GM23338 (cell line): ENCODE measurements around the gene MRPS22. TPM values are rescaled to one million over a fixed set of nuclear protein-coding genes. Genes with fewer than 3 reads are reported as not detected.

Source experiments
- ATAC-seq: fragments of 200-7000 bp; cut with Tn5 transposase; 3 replicates; pipeline ENCODE4 v1.9.1; 2020
- DNase-seq: peaks from one replicate; pipeline ENCODE4 v3.0.0-alpha.2; 2015; ENCODE audit warnings: low spot score
- H2AFZ ChIP-seq: fragments of 200-600 bp; sonication (generic); 2 replicates; pipeline ENCODE4 v1.8.0; 2016; ENCODE audit warnings: antibody characterized with exemption, mild to moderate bottlenecking, moderate library complexity
- H3F3A ChIP-seq: fragments of 200-600 bp; sonication (generic); replicated peaks from 2 replicates; pipeline ENCODE4 v1.8.0; 2017; ENCODE audit warnings: antibody characterized with exemption, mixed run types, low read depth
- H3K27ac ChIP-seq: fragments of 200-600 bp; sonication (generic); 2 replicates; pipeline ENCODE4 v1.6.1; 2016; ENCODE audit warnings: low read depth
- H3K27me3 ChIP-seq: fragments of 200-600 bp; sonication (generic); 2 replicates; pipeline ENCODE4 v1.8.0; 2016; ENCODE audit warnings: mild to moderate bottlenecking, mixed run types, moderate library complexity; ENCODE audit not compliant: insufficient read depth
- H3K36me3 ChIP-seq: fragments of 200-600 bp; sonication (generic); 2 replicates; pipeline ENCODE4 v1.8.0; 2016; ENCODE audit warnings: mild to moderate bottlenecking; ENCODE audit not compliant: insufficient read depth
- H3K4me1 ChIP-seq: fragments of 200-600 bp; sonication (generic); 2 replicates; pipeline ENCODE4 v1.8.0; 2016; ENCODE audit warnings: mild to moderate bottlenecking, moderate library complexity; ENCODE audit not compliant: insufficient read depth
- H3K4me2 ChIP-seq: fragments of 200-600 bp; sonication (generic); 2 replicates; pipeline ENCODE4 v1.7.1; 2017; ENCODE audit warnings: mixed run types
- H3K4me3 ChIP-seq: fragments of 200-600 bp; sonication (generic); 2 replicates; pipeline ENCODE4 v1.6.1; 2016; ENCODE audit warnings: mixed run types
- H3K79me2 ChIP-seq: fragments of 200-600 bp; sonication (generic); replicated peaks from 2 replicates; pipeline ENCODE4 v1.8.0; 2017; ENCODE audit warnings: mild to moderate bottlenecking; ENCODE audit not compliant: insufficient read depth
- H3K9me2 ChIP-seq: fragments of 200-600 bp; sonication (generic); 2 replicates; pipeline ENCODE4 v1.8.0; 2017; ENCODE audit not compliant: insufficient read depth
- H4K20me1 ChIP-seq: fragments of 200-600 bp; sonication (generic); replicated peaks from 2 replicates; pipeline ENCODE4 v1.8.0; 2017; ENCODE audit warnings: mild to moderate bottlenecking; ENCODE audit not compliant: insufficient read depth
- H3K27ac Mint-ChIP-seq: 2 replicates; pipeline ENCODE4 v1.8.0; 2020; ENCODE audit warnings: inconsistent platforms, mild to moderate bottlenecking, moderate library complexity, mixed read lengths
- H3K27me3 Mint-ChIP-seq: 3 replicates; pipeline ENCODE4 v1.8.0; 2022; ENCODE audit warnings: low read depth, mild to moderate bottlenecking, moderate library complexity, mixed read lengths, inconsistent platforms; ENCODE audit not compliant: insufficient read depth, poor library complexity
- H3K36me3 Mint-ChIP-seq: 3 replicates; pipeline ENCODE4 v1.8.0; 2021; ENCODE audit warnings: low read depth, mild to moderate bottlenecking, inconsistent platforms, moderate library complexity, mixed read lengths
- H3K4me1 Mint-ChIP-seq: 3 replicates; pipeline ENCODE4 v1.8.0; 2020; ENCODE audit warnings: mild to moderate bottlenecking, inconsistent platforms, mixed read lengths
- H3K4me3 Mint-ChIP-seq: 3 replicates; pipeline ENCODE4 v1.8.0; 2021; ENCODE audit warnings: moderate library complexity, mild to moderate bottlenecking, inconsistent platforms, mixed read lengths
- H3K9me3 Mint-ChIP-seq: 3 replicates; pipeline ENCODE4 v1.8.0; 2020; ENCODE audit warnings: moderate library complexity, mild to moderate bottlenecking, inconsistent platforms, mixed read lengths
- CREB1 ChIP-seq: fragments of 250-450 bp; sonication (Bioruptor Pico); IDR thresholded peaks from 2 replicates; pipeline ENCODE4 v1.5.0; 2020; ENCODE audit warnings: low read depth, mild to moderate bottlenecking, moderate library complexity
- CTCF ChIP-seq, 2 experiments: fragments of 200-600 bp in 1 of 2; sonication (generic) in 1 of 2; conservative IDR thresholded peaks; 2 replicates each; pipeline versions ENCODE4 v1.5.1 to v1.6.1; 2016 to 2017; ENCODE audit warnings: antibody characterized with exemption in 2 of 2, low read depth in 2 of 2, mild to moderate bottlenecking in 2 of 2, moderate library complexity in 1 of 2
- ETS1 ChIP-seq: IDR thresholded peaks from 2 replicates; pipeline ENCODE4 v1.6.1; 2016; ENCODE audit warnings: antibody characterized with exemption
- EZH2 ChIP-seq: fragments of 200-600 bp; sonication (generic); IDR thresholded peaks from one replicate; pipeline ENCODE4 v1.8.0; 2017; ENCODE audit warnings: antibody characterized with exemption, mild to moderate bottlenecking, low read depth; ENCODE audit not compliant: unreplicated experiment
- EZH2phosphoT487 ChIP-seq: fragments of 200-600 bp; sonication (generic); IDR thresholded peaks from one replicate; pipeline ENCODE4 v1.8.1; 2018; ENCODE audit warnings: antibody characterized with exemption; ENCODE audit not compliant: unreplicated experiment
- NANOG ChIP-seq: IDR thresholded peaks from 2 replicates; pipeline ENCODE4 v1.6.1; 2016; ENCODE audit warnings: antibody characterized with exemption, borderline replicate concordance
- POLR2AphosphoS5 ChIP-seq: IDR thresholded peaks from 2 replicates; pipeline ENCODE4 v1.6.1; 2016; ENCODE audit warnings: antibody characterized with exemption, low read depth
- ZNF331 ChIP-seq: fragments of 250-450 bp; sonication (Bioruptor Pico); IDR thresholded peaks from 2 replicates; pipeline ENCODE4 v1.5.0; 2020; ENCODE audit warnings: low read depth, mild to moderate bottlenecking, moderate library complexity
- polyA plus RNA-seq: library from polyadenylated mRNA; unstranded; fragments of >200 nt; fragmentation: Nextera tagmentation; extraction: Ambion mirVana; gene quantifications from 2 replicates; pipeline ENCODE4 v1.2.1, GENCODE V29; 2016
- total RNA-seq: library from RNA; depleted of rRNA; stranded (reverse); fragments of >200 nt; shearing (Covaris generic); gene quantifications from 2 replicates; pipeline ENCODE4 v1.2.3, GENCODE V29; 2014
- TF ChIP-seq, protein P1 (sequence below): fragments of 250-450 bp; sonication (Bioruptor Pico); IDR thresholded peaks from 2 replicates; pipeline ENCODE4 v1.5.0; 2020; ENCODE audit warnings: mild to moderate bottlenecking, moderate library complexity

MRPS22 gene
- total and polyA plus RNA-seq, 2 experiments from 2014 or later, result 58.4 to 65.6 TPM

DNA sequence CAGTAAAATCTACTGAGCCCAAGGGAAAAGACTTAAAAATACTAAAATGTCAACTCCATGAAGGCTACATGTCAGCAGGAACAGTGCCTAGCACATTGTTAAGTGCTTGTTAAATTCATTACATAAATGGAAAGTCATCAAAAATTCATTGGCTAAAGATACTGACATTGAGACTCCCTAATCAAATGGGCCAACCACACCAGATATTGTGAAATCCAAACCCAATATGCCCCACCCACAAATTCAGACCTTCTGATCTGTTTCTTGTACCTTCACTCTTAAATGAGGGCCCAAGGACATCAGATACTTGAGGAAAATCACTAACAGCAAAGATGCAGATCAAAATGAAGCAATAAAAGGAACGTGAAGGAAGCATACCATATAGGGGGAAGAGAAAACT is 20.7 kb downstream of the MRPS22 start:
- Mint-ChIP-seq H3K27ac (no peak overlapping the region), H3K9me3 (no peaks in the 10 kb centered on the region), H3K27me3 (peaks cover 1% of the 10 kb centered on the region), H3K36me3 (peaks cover 61% of the 10 kb centered on the region), H3K4me3 (no peak overlapping the region), H3K4me1 (no peaks in the 10 kb centered on the region)
- no peak overlapping the region for H3K4me2 ChIP-seq
- H3K79me2 ChIP-seq, result no peaks in the 10 kb centered on the region
- peaks cover 51% of the 10 kb centered on the region for H3K36me3 ChIP-seq
- H3K27ac ChIP-seq, result no peak overlapping the region
- H3K9me2 ChIP-seq, result no peaks in the 10 kb centered on the region
- no peak overlapping the region for H2AFZ ChIP-seq
- no peak overlapping the region for H3K4me3 ChIP-seq
- ATAC-seq (no peak), DNase-seq (no peak)
- H3F3A ChIP-seq, result no peaks in the 10 kb centered on the region
- H3K4me1 ChIP-seq, result no peaks in the 10 kb centered on the region
- H3K27me3 ChIP-seq, result no peaks in the 10 kb centered on the region
- TF ChIP-seq EZH2, result no peak
- no peak for TF ChIP-seq EZH2phosphoT487
- peaks cover 11% of the 10 kb centered on the region for H4K20me1 ChIP-seq

- no peak overlapping the region for H3K27ac ChIP-seq
- H3K4me1 ChIP-seq, result no peaks in the 10 kb centered on the region
- ATAC-seq, result no peak
- Mint-ChIP-seq H3K9me3 (no peaks in the 10 kb centered on the region), H3K36me3 (peaks cover 63% of the 10 kb centered on the region), H3K27ac (no peak overlapping the region), H3K4me3 (no peak overlapping the region), H3K27me3 (no peaks in the 10 kb centered on the region), H3K4me1 (no peaks in the 10 kb centered on the region)
- no peaks in the 10 kb centered on the region for H3K79me2 ChIP-seq
- H3K4me2 ChIP-seq, result no peak overlapping the region
- H3K9me2 ChIP-seq, result no peaks in the 10 kb centered on the region
- H3K4me3 ChIP-seq, result no peak overlapping the region
- peaks cover 38% of the 10 kb centered on the region for H3K36me3 ChIP-seq
- H3K27me3 ChIP-seq, result no peaks in the 10 kb centered on the region
- H2AFZ ChIP-seq, result no peak overlapping the region
- no peaks in the 10 kb centered on the region for H3F3A ChIP-seq
- peaks cover 8% of the 10 kb centered on the region; the same call in 1 of the 2 replicates for H4K20me1 ChIP-seq
- no peak for DNase-seq
- TF ChIP-seq NANOG (no peak), CREB1 (no peak), EZH2 (no peak), ETS1 (no peak), ZNF331 (CRISPR knock-in tag) (no peak), EZH2phosphoT487 (no peak), CTCF (conservative IDR thresholded peaks at IDR 0.05; ENCODE audit: low read depth in 2 of 2) (no peak), POLR2AphosphoS5 (no peak)
- TF ChIP-seq, protein P1, sequence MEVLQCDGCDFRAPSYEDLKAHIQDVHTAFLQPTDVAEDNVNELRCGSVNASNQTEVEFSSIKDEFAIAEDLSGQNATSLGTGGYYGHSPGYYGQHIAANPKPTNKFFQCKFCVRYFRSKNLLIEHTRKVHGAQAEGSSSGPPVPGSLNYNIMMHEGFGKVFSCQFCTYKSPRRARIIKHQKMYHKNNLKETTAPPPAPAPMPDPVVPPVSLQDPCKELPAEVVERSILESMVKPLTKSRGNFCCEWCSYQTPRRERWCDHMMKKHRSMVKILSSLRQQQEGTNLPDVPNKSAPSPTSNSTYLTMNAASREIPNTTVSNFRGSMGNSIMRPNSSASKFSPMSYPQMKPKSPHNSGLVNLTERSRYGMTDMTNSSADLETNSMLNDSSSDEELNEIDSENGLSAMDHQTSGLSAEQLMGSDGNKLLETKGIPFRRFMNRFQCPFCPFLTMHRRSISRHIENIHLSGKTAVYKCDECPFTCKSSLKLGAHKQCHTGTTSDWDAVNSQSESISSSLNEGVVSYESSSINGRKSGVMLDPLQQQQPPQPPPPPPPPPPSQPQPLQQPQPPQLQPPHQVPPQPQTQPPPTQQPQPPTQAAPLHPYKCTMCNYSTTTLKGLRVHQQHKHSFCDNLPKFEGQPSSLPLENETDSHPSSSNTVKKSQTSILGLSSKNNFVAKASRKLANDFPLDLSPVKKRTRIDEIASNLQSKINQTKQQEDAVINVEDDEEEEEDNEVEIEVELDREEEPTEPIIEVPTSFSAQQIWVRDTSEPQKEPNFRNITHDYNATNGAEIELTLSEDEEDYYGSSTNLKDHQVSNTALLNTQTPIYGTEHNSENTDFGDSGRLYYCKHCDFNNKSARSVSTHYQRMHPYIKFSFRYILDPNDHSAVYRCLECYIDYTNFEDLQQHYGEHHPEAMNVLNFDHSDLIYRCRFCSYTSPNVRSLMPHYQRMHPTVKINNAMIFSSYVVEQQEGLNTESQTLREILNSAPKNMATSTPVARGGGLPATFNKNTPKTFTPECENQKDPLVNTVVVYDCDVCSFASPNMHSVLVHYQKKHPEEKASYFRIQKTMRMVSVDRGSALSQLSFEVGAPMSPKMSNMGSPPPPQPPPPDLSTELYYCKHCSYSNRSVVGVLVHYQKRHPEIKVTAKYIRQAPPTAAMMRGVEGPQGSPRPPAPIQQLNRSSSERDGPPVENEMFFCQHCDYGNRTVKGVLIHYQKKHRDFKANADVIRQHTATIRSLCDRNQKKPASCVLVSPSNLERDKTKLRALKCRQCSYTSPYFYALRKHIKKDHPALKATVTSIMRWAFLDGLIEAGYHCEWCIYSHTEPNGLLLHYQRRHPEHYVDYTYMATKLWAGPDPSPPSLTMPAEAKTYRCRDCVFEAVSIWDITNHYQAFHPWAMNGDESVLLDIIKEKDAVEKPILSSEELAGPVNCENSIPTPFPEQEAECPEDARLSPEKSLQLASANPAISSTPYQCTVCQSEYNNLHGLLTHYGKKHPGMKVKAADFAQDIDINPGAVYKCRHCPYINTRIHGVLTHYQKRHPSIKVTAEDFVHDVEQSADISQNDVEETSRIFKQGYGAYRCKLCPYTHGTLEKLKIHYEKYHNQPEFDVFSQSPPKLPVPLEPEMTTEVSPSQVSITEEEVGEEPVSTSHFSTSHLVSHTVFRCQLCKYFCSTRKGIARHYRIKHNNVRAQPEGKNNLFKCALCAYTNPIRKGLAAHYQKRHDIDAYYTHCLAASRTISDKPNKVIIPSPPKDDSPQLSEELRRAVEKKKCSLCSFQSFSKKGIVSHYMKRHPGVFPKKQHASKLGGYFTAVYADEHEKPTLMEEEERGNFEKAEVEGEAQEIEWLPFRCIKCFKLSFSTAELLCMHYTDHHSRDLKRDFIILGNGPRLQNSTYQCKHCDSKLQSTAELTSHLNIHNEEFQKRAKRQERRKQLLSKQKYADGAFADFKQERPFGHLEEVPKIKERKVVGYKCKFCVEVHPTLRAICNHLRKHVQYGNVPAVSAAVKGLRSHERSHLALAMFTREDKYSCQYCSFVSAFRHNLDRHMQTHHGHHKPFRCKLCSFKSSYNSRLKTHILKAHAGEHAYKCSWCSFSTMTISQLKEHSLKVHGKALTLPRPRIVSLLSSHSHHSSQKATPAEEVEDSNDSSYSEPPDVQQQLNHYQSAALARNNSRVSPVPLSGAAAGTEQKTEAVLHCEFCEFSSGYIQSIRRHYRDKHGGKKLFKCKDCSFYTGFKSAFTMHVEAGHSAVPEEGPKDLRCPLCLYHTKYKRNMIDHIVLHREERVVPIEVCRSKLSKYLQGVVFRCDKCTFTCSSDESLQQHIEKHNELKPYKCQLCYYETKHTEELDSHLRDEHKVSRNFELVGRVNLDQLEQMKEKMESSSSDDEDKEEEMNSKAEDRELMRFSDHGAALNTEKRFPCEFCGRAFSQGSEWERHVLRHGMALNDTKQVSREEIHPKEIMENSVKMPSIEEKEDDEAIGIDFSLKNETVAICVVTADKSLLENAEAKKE (CRISPR knock-in tag), result no peak
Measured at GRCh38 chr3:139374099-139374498, 30.3 kb downstream of the MRPS22 start.
